HG03565 (cell line): ENCODE measurements around the gene TCP11L2.

Source experiments
- ATAC-seq: cut with Tn5 transposase; IDR thresholded peaks from one replicate; pipeline ENCODE4 v1.9.1; 2021; ENCODE audit warnings: mild to moderate bottlenecking, moderate library complexity; ENCODE audit not compliant: unreplicated experiment

Gene TCP11L2

GRCh38 chr12:106302401-106303201, at the start of gene TCP11L2:
Gene TCP11L2, plus strand, starts transcription at chr12:106302733. Its CDS starts 8,343 bp downstream, at chr12:106311076.
- ATAC-seq: peak; percentile 33

- ATAC-seq: no peak
Measured at GRCh38 chr12:106254724-106255123, 47.8 kb upstream of the TCP11L2 start.

- no peak for ATAC-seq
Measured at GRCh38 chr12:106255493-106255892, 47.0 kb upstream of the TCP11L2 start.

- no peak for ATAC-seq
Measured at GRCh38 chr12:106255952-106256351, 46.6 kb upstream of the TCP11L2 start.

- ATAC-seq: no peak
Measured at GRCh38 chr12:106256524-106256923, 46.0 kb upstream of the TCP11L2 start.

GRCh38 chr12:106258226-106258625, 44.3 kb upstream of the TCP11L2 start:
- no peak for ATAC-seq

- ATAC-seq: no peak
Measured at GRCh38 chr12:106258935-106259334, 43.6 kb upstream of the TCP11L2 start.

GRCh38 chr12:106265116-106265515, 37.4 kb upstream of the TCP11L2 start:
- ATAC-seq: no peak

GRCh38 chr12:106267535-106267934, 35.0 kb upstream of the TCP11L2 start:
- no peak for ATAC-seq

GRCh38 chr12:106269150-106269771, 33.3 kb upstream of the TCP11L2 start:
- no peak for ATAC-seq

- no peak for ATAC-seq
Measured at GRCh38 chr12:106271575-106272505, 30.7 kb upstream of the TCP11L2 start.

GRCh38 chr12:106273491-106273890, 29.0 kb upstream of the TCP11L2 start:
- ATAC-seq: no peak

- no peak for ATAC-seq
Measured at GRCh38 chr12:106274012-106274411, 28.5 kb upstream of the TCP11L2 start.

- ATAC-seq: no peak
Measured at GRCh38 chr12:106274575-106275121, 27.9 kb upstream of the TCP11L2 start.

- no peak for ATAC-seq
Measured at GRCh38 chr12:106275458-106275857, 27.1 kb upstream of the TCP11L2 start.

- ATAC-seq: peak; percentile 69
Measured at GRCh38 chr12:106276032-106276740, 26.3 kb upstream of the TCP11L2 start.

- no peak for ATAC-seq
Measured at GRCh38 chr12:106280106-106280505, 22.4 kb upstream of the TCP11L2 start.

GRCh38 chr12:106281056-106281782, 21.3 kb upstream of the TCP11L2 start:
- no peak for ATAC-seq

- ATAC-seq: no peak
Measured at GRCh38 chr12:106281804-106282203, 20.7 kb upstream of the TCP11L2 start.
